ENCODE measurements around the gene DISC1.

DNA sequence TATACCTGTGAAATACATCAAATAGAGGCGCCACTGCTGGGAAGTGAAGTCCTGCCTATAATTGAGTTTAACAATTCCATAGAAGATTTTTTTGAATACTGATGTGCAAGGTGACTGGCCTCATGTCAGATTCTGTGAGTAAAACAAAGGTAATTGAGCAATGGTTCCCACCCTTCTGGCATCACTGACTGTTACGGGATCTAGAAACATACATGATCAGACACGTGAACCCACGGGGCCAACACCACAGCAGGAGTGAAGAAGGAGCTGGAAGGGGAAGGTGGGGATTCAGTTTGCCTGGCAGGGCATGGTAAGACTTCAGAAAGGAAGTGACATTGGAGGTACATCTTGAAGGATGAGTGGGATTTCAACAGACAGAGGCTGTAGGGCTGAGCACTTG, 270.2 kb downstream of the DISC1 start:
- TF ChIP-seq, protein P1, sequence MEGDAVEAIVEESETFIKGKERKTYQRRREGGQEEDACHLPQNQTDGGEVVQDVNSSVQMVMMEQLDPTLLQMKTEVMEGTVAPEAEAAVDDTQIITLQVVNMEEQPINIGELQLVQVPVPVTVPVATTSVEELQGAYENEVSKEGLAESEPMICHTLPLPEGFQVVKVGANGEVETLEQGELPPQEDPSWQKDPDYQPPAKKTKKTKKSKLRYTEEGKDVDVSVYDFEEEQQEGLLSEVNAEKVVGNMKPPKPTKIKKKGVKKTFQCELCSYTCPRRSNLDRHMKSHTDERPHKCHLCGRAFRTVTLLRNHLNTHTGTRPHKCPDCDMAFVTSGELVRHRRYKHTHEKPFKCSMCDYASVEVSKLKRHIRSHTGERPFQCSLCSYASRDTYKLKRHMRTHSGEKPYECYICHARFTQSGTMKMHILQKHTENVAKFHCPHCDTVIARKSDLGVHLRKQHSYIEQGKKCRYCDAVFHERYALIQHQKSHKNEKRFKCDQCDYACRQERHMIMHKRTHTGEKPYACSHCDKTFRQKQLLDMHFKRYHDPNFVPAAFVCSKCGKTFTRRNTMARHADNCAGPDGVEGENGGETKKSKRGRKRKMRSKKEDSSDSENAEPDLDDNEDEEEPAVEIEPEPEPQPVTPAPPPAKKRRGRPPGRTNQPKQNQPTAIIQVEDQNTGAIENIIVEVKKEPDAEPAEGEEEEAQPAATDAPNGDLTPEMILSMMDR (IDR thresholded peaks at IDR 0.05): no peak
- TF ChIP-seq EZH2 (IDR thresholded peaks at IDR 0.05; ENCODE audit: borderline replicate concordance, insufficient read depth, low read depth, low read length, poor library complexity, severe bottlenecking): no peak
